Neutrophil (primary cell): ENCODE results near the gene ARID4B.

Source experiments
- H3K27ac ChIP-seq: fragments of 200-600 bp; sonication (generic); 2 replicates; pipeline ENCODE4 v1.5.1; 2016; ENCODE audit warnings: mild to moderate bottlenecking, moderate library complexity
- H3K27me3 ChIP-seq: fragments of 200-600 bp; sonication (generic); 2 replicates; pipeline ENCODE4 v1.6.0; 2016; ENCODE audit warnings: mild to moderate bottlenecking
- H3K36me3 ChIP-seq: fragments of 200-600 bp; sonication (generic); 2 replicates; pipeline ENCODE4 v1.5.1; 2017
- H3K4me1 ChIP-seq, 2 experiments: fragments of 200-600 bp in 1 of 2; sonication (generic) in 1 of 2; 1 replicate in 1 of 2; 2 replicates in 1 of 2; pipeline versions ENCODE4 v1.5.1 to v1.6.1; 2013 to 2016; ENCODE audit warnings: low read depth in 1 of 2, low read length in 1 of 2, mild to moderate bottlenecking in 1 of 2, moderate library complexity in 1 of 2; ENCODE audit not compliant: control insufficient read depth in 1 of 2, insufficient read depth in 1 of 2
- H3K4me3 ChIP-seq, 2 experiments: fragments of 200-600 bp in 1 of 2; sonication (generic) in 1 of 2; 1 replicate in 1 of 2; 2 replicates in 1 of 2; pipeline ENCODE4 v1.5.1; 2013 to 2016; ENCODE audit warnings: low read depth in 1 of 2, low read length in 1 of 2, mild to moderate bottlenecking in 1 of 2, moderate library complexity in 1 of 2
- H3K9me3 ChIP-seq: fragments of 200-600 bp; sonication (generic); 2 replicates; pipeline ENCODE4 v1.5.1; 2016
- TF ChIP-seq, protein P1 (sequence below): fragments of 200-600 bp; sonication (generic); IDR thresholded peaks from 2 replicates; pipeline ENCODE4 v1.5.1; 2016; ENCODE audit warnings: antibody characterized with exemption

ARID4B gene

GRCh38 chr1:235129774-235130570 lies 198.0 kb downstream of the ARID4B start:
- Histone ChIP-seq H3K4me1 (peaks cover 15 to 20% of the 10 kb centered on the region in 2 experiments), H3K27me3 (no peaks in the 10 kb centered on the region), H3K4me3 (no peak overlapping the region), H3K36me3 (peaks cover 23% of the 10 kb centered on the region), H3K27ac (no peak overlapping the region), H3K9me3 (no peaks in the 10 kb centered on the region)
- TF ChIP-seq, protein P1, sequence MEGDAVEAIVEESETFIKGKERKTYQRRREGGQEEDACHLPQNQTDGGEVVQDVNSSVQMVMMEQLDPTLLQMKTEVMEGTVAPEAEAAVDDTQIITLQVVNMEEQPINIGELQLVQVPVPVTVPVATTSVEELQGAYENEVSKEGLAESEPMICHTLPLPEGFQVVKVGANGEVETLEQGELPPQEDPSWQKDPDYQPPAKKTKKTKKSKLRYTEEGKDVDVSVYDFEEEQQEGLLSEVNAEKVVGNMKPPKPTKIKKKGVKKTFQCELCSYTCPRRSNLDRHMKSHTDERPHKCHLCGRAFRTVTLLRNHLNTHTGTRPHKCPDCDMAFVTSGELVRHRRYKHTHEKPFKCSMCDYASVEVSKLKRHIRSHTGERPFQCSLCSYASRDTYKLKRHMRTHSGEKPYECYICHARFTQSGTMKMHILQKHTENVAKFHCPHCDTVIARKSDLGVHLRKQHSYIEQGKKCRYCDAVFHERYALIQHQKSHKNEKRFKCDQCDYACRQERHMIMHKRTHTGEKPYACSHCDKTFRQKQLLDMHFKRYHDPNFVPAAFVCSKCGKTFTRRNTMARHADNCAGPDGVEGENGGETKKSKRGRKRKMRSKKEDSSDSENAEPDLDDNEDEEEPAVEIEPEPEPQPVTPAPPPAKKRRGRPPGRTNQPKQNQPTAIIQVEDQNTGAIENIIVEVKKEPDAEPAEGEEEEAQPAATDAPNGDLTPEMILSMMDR = no peak

- peak within 1 kb of the TSS; percentile 89 to 92 for H3K4me3 ChIP-seq
- no peaks in the 10 kb centered on the region for H3K27me3 ChIP-seq
- peak within 1 kb of the TSS; percentile 86 for H3K27ac ChIP-seq
- peaks cover 11% of the 10 kb centered on the region for H3K36me3 ChIP-seq
- H3K9me3 ChIP-seq = no peaks in the 10 kb centered on the region
- peaks cover 15 to 20% of the 10 kb centered on the region in 2 experiments for H3K4me1 ChIP-seq
- TF ChIP-seq, protein P1 = peak; percentile 48
Measured at GRCh38 chr1:235128456-235129328, 199.3 kb downstream of the ARID4B start, which contains the start of gene TOMM20. Gene TOMM20 (minus strand): TSS chr1:235128837. CDS start chr1:235128715, 122 bp downstream.

- Histone ChIP-seq H3K9me3 (no peaks in the 10 kb centered on the region), H3K27ac (peak overlapping the region; percentile 86), H3K4me1 (peaks cover 15 to 20% of the 10 kb centered on the region in 2 experiments), H3K27me3 (no peaks in the 10 kb centered on the region), H3K4me3 (peak overlapping the region; percentile 89 to 92), H3K36me3 (peaks cover 6% of the 10 kb centered on the region)
- TF ChIP-seq, protein P1 = no peak
Measured at GRCh38 chr1:235127732-235128455, 200.1 kb downstream of the ARID4B start.

DNA sequence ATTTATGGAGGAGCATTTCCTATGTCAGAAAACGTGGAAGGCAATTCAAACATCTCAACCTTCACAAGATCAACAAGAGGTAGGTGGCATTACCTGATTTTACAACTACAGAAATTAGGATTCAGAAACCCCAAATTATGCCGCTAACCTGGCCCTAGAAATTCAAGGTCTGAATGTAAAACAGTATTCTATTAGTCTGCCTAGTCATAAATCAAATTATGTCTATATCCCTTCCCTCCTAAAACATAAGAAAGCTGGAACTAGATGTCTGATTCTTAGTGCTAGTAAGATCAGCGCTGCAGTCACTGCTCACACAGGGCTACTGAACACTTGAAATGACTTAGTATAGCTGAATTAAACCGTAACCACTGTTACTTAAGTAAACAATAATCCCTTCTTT lies 200.8 kb downstream of the ARID4B start:
- peak overlapping the region; percentile 86 for H3K27ac ChIP-seq
- H3K36me3 ChIP-seq = no peaks in the 10 kb centered on the region
- peaks cover 15 to 20% of the 10 kb centered on the region in 2 experiments for H3K4me1 ChIP-seq
- no peaks in the 10 kb centered on the region for H3K9me3 ChIP-seq
- no peaks in the 10 kb centered on the region for H3K27me3 ChIP-seq
- TF ChIP-seq, protein P1 = no peak
- peak overlapping the region in 1 of 2 experiments; percentile 92 for H3K4me3 ChIP-seq

- H3K27me3 ChIP-seq = no peaks in the 10 kb centered on the region
- no peak overlapping the region for H3K4me3 ChIP-seq
- peaks cover 12% of the 10 kb centered on the region for H3K36me3 ChIP-seq
- no peak overlapping the region for H3K27ac ChIP-seq
- TF ChIP-seq, protein P1 = no peak
- no peaks in the 10 kb centered on the region for H3K9me3 ChIP-seq
- H3K4me1 ChIP-seq = peaks cover 15 to 20% of the 10 kb centered on the region in 2 experiments
Measured at GRCh38 chr1:235124665-235125064, 203.3 kb downstream of the ARID4B start.
